ENCODE measurements around the gene NUP133. TPM values are rescaled to one million over a fixed set of nuclear protein-coding genes. Genes with fewer than 3 reads are reported as not detected.
"Not testable (repeated sequence)": the region's sequence is repeated elsewhere in the genome, so short reads cannot be mapped to it uniquely, and the experiment has no call there.

The NUP133 gene
- total RNA-seq, 1 donor from 2014 or later = 47.9 TPM

DNA sequence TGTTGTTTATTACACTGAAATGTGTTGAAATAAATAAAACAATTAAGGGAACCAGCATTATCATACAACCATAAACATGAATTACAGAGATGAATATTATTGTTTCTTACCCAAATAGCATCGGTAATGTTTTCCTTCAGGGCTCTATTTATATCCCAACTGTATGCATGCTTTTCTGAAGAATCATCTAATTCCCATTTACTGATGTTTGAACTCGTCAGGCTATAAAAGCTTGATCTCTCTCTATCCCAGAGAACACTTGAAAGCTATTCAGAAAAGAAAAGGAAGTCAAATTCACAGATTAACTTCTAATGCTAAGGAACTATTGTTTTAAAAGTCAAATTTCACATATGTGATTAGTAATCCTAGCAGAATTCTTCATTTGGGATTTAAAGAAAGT, 12.4 kb downstream of the NUP133 start:
- H3K9me3 Mint-ChIP-seq = no peaks in the 10 kb centered on the region
- H3K36me3 Mint-ChIP-seq (ENCODE audit: low read depth) = peaks cover 44% of the 10 kb centered on the region
- no peaks in the 10 kb centered on the region for H3K4me1 Mint-ChIP-seq (ENCODE audit: low read depth)
- H3K27ac Mint-ChIP-seq = no peak overlapping the region
- DNase-seq (ENCODE audit: low spot score) = no peak
- no peak overlapping the region for H3K4me3 Mint-ChIP-seq
- intact Hi-C loops (cut with micrococcal nuclease) = no loop called here
- H3K27me3 Mint-ChIP-seq (ENCODE audit: insufficient read depth) = no peaks in the 10 kb centered on the region

DNA sequence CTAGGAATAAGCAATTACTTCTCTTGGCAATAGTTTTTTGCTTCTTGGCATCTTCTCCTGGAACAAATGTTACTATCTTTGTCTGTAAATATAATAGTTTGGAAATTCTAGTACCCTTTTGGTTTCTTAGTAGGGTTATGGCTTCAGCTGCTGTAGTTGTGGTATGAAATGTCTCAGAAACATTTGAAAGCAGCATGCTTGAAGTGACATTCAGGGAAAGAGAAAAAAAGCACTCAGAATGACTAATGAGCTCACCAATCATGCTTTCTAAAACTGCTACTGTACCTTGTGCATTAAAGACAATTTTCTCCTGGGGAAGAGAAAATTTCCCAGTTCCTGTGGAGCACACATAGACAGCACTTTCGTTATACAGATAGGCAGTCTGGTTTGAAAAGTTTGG, 21.0 kb downstream of the NUP133 start:
- Mint-ChIP-seq H3K36me3 (ENCODE audit: low read depth) (peaks cover 40% of the 10 kb centered on the region), H3K27ac (no peak overlapping the region), H3K27me3 (ENCODE audit: insufficient read depth) (no peaks in the 10 kb centered on the region), H3K4me3 (no peak overlapping the region), H3K4me1 (ENCODE audit: low read depth) (no peaks in the 10 kb centered on the region), H3K9me3 (no peaks in the 10 kb centered on the region)
- intact Hi-C loops (cut with micrococcal nuclease) = no loop called here
- DNase-seq (ENCODE audit: low spot score) = no peak

DNA sequence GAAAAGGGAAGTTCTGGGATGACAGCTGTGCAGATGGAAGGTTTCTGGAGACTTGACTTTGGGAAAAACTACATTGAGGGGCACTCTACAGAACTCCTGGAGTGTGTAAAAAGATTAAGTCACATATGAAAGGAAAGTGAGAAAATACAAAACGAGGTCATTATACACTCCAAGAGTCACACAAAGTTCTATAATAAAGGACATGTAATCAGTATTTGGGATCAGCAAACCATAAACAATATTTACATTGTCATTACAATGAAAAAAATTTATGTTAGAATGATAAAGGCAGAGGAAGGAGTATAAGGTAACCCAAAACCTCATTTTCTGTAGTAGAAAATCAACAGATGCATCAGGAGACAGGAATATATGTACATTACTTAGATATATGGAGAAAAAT, 22.8 kb downstream of the NUP133 start:
- Mint-ChIP-seq H3K9me3 (no peaks in the 10 kb centered on the region), H3K4me1 (ENCODE audit: low read depth) (no peaks in the 10 kb centered on the region), H3K36me3 (ENCODE audit: low read depth) (peaks cover 40% of the 10 kb centered on the region), H3K4me3 (no peak overlapping the region), H3K27me3 (ENCODE audit: insufficient read depth) (no peaks in the 10 kb centered on the region), H3K27ac (no peak overlapping the region)
- intact Hi-C loops (cut with micrococcal nuclease) = no loop called here
- DNase-seq (ENCODE audit: low spot score) = no peak

DNA sequence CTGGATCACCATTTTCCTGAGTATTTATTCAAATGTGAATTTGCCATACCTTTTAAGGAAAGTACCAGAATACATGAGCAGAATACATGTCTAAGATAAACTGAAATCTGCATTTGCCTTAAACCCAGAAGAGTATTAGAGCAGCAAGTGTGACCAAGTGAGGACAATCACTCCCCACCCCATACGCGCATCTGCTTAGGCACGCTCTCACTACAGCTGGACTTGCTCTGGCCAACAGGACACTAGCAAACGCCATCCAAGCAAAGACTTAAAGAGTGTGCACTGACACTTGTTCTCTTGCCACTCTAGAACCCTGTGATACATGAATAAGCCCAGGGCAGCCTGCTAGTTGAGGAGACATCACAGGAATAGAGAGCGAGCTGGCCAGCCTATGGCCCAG, 25.6 kb downstream of the NUP133 start:
- H3K27ac Mint-ChIP-seq = no peak overlapping the region
- no peak overlapping the region for H3K4me3 Mint-ChIP-seq
- H3K36me3 Mint-ChIP-seq (ENCODE audit: low read depth) = peaks cover 47% of the 10 kb centered on the region
- H3K9me3 Mint-ChIP-seq = no peaks in the 10 kb centered on the region
- peaks cover 17% of the 10 kb centered on the region for H3K4me1 Mint-ChIP-seq (ENCODE audit: low read depth)
- no peak for DNase-seq (ENCODE audit: low spot score)
- intact Hi-C loops (cut with micrococcal nuclease) = loop anchor here (1.0 to 5.0 kb wide), 3 partner anchors 210 to 818 kb away; partner anchors contain the start of gene RAB4A
- H3K27me3 Mint-ChIP-seq (ENCODE audit: insufficient read depth) = no peaks in the 10 kb centered on the region

DNA sequence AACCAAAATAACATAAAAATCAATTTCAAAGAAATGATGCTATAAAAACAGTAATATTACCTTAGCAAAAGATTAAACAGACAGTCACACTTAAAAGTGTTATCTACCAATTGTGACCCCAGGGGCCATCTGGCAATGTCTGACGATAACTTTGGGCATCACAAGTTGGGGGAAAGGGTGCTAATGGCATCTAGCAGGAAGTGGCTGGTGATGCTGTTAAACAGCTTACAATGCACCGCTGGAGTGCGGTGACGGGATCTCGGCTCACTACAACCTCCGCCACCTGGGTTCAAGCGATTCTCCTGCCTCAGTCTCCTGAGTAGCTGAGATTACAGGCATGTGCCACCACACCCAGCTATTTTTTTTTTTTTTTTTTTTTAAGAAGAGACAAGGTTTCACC, 27.6 kb downstream of the NUP133 start:
- peaks cover 47% of the 10 kb centered on the region for H3K36me3 Mint-ChIP-seq (ENCODE audit: low read depth)
- no peak for DNase-seq (ENCODE audit: low spot score)
- no peak overlapping the region for H3K27ac Mint-ChIP-seq
- peaks cover 17% of the 10 kb centered on the region for H3K4me1 Mint-ChIP-seq (ENCODE audit: low read depth)
- no peaks in the 10 kb centered on the region for H3K27me3 Mint-ChIP-seq (ENCODE audit: insufficient read depth)
- intact Hi-C loops (cut with micrococcal nuclease) = loop anchor here (5.0 kb wide), 1 partner anchor 208 kb away; the partner anchor contains the start of gene RAB4A
- H3K4me3 Mint-ChIP-seq = no peak overlapping the region
- no peaks in the 10 kb centered on the region for H3K9me3 Mint-ChIP-seq

DNA sequence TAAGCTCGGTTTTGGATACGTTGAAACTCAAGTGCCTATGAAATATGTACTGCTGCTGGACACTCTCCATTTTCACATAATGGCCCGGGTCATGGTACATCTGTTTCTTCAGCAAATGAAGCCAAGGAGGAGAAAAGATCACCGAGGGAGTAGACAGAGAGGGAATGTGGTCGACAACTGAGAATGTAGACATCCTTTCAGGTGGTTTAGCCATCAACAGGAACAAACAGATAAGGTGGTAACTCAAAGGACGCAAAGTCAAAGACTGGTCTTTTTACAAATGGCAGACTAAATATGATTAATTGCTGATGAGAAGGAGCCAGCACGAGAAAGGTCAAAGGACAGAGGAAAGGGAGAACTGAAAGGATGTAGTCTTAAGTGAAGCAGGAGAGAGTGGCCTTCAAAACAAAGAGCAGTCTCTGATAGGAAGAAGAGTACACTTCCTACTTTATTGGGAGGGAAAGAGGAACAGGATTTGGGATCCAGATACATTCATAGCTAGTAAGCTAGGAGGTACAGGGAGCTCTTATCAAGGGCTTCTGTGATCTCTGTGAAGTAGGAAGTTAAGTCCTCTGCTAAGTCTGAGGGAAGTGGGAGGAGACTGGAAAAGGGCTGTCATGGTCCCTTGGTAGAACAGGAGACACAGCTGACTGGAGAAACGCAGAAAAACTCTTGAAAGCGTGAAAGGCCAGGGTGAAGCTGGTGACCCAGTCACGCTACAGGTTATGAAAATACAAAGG, 28.3 kb downstream of the NUP133 start:
- intact Hi-C loops (cut with micrococcal nuclease) = loop anchor here (5.0 kb wide), 1 partner anchor 208 kb away; the partner anchor contains the start of gene RAB4A
- H3K27me3 Mint-ChIP-seq (ENCODE audit: insufficient read depth) = no peaks in the 10 kb centered on the region
- no peaks in the 10 kb centered on the region for H3K9me3 Mint-ChIP-seq
- peaks cover 17% of the 10 kb centered on the region for H3K4me1 Mint-ChIP-seq (ENCODE audit: low read depth)
- H3K27ac Mint-ChIP-seq = no peak overlapping the region
- no peak for DNase-seq (ENCODE audit: low spot score)
- peaks cover 46% of the 10 kb centered on the region for H3K36me3 Mint-ChIP-seq (ENCODE audit: low read depth)
- no peak overlapping the region for H3K4me3 Mint-ChIP-seq

DNA sequence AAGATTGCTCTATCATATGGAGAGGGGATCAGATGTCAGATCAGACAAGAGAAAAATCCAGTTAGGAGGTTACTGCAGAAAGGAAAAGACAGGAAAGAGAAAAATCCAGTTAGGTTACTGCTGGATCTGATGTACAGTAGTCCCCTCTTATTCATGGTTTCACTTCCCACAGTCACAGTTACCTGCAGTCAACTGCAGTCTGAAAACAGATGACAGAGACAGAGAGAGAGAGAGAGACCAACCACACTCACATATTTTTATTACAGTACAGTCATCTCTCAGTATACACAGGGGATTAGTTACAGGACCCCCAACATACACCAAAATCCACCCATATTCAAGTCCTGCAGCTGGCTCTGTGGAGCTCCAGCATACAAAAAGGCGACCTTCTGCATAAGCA, 29.3 kb downstream of the NUP133 start:
- H3K4me1 Mint-ChIP-seq (ENCODE audit: low read depth) = peaks cover 17% of the 10 kb centered on the region
- no peaks in the 10 kb centered on the region for H3K9me3 Mint-ChIP-seq
- H3K4me3 Mint-ChIP-seq = no peak overlapping the region
- H3K27ac Mint-ChIP-seq = no peak overlapping the region
- no peaks in the 10 kb centered on the region for H3K27me3 Mint-ChIP-seq (ENCODE audit: insufficient read depth)
- intact Hi-C loops (cut with micrococcal nuclease) = no loop called here
- peaks cover 50% of the 10 kb centered on the region for H3K36me3 Mint-ChIP-seq (ENCODE audit: low read depth)
- no peak for DNase-seq (ENCODE audit: low spot score)

DNA sequence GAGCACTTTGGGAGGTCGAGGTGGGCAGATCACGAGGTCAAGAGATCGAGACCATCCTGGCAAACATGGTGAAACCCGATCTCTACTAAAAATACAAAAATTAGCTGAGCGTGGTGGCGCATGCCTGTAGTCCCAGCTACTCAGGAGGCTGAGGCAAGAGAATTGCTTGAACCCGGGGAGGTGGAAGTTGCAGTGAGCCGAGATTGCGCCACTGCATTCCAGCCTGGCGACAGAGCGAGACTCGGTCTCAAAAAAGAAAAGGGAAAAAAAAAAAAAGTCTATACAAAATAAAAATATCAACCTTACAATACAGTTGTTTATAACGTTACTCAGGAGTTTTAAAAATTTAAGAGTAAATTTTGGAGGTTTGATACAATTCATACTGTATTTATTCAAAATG, 32.3 kb downstream of the NUP133 start:
- Mint-ChIP-seq H3K36me3 (ENCODE audit: low read depth) (peaks cover 47% of the 10 kb centered on the region), H3K4me1 (ENCODE audit: low read depth) (peaks cover 17% of the 10 kb centered on the region)
- intact Hi-C loops (cut with micrococcal nuclease); H3K27ac Mint-ChIP-seq; H3K4me3 Mint-ChIP-seq; H3K27me3 Mint-ChIP-seq (ENCODE audit: insufficient read depth); H3K9me3 Mint-ChIP-seq; DNase-seq (ENCODE audit: low spot score): not testable (repeated sequence)

DNA sequence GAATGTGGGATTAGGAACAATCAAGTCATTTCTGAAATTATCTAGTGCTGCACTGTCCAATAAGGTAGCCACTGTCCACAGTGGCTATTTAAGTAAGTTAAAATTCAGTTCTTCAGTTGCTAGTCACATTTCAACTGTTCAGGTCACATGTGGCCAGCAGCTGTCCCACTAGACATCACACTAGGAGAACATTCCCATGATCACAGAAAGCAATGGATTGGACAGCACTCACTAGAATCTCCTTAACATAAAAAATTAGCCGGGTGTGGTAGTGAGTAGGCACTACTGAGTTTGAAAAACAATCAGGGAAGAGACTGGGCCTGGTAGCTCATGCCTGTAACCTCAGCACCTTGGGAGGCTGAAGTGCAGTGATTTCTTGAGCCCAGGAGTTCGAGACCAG, 33.6 kb downstream of the NUP133 start:
- Mint-ChIP-seq H3K4me1 (ENCODE audit: low read depth) (peaks cover 9% of the 10 kb centered on the region), H3K27ac (no peak overlapping the region), H3K4me3 (no peak overlapping the region), H3K27me3 (ENCODE audit: insufficient read depth) (no peaks in the 10 kb centered on the region), H3K9me3 (no peaks in the 10 kb centered on the region), H3K36me3 (ENCODE audit: low read depth) (peaks cover 47% of the 10 kb centered on the region)
- no peak for DNase-seq (ENCODE audit: low spot score)
- intact Hi-C loops (cut with micrococcal nuclease) = no loop called here

DNA sequence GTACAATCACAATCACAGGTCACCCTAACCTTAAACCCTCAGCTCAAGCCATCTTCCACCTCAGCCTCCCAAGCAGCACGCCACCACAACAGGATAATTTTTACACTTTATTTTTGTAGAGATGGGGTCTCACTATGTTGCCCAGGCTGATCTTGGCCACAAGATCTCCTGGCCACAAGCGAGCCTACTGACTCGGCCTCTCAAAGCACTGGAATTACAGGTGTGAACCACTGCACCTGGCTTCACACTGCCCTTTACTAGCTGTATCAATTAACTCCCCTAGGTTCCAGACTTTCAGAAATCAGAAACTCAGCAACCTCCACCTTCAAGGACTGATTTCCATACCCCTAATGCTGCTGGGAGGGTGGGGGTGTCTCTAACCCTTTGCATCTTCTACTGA, 37.0 kb downstream of the NUP133 start:
- peaks cover 3% of the 10 kb centered on the region for H3K4me1 Mint-ChIP-seq (ENCODE audit: low read depth)
- no peaks in the 10 kb centered on the region for H3K27me3 Mint-ChIP-seq (ENCODE audit: insufficient read depth)
- H3K36me3 Mint-ChIP-seq (ENCODE audit: low read depth) = peaks cover 38% of the 10 kb centered on the region
- H3K4me3 Mint-ChIP-seq = no peak overlapping the region
- intact Hi-C loops (cut with micrococcal nuclease) = no loop called here
- DNase-seq (ENCODE audit: low spot score) = no peak
- no peak overlapping the region for H3K27ac Mint-ChIP-seq
- H3K9me3 Mint-ChIP-seq = no peaks in the 10 kb centered on the region

DNA sequence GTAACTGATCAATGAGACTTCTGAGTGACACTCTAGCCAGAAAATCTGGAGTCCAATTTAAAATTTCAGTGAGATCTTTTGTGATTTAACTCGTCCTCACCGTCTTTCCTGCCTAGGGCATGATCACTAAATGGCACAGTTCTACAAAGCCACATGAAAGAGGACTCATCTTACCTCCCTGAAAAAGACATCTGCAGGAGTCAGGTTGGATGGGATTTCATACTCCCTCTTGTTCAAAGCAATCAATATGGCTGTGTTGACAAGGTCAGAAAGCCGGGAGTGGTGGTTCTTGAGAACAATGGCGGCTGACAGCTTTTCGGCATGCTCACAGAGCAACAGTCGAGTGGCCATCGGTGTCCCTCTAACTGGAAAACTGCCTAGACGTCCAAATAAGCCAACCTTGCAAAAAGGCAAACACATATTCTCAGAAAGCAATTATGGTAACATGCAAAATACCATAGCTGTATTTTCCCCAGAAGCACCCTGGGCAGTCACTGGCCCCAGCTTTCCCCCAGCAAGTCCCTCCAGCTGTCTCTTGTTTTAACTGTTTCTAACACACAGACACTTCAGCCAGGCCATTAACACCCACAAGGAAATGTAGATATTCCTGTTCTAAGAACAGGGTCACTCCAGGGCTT, 37.6 kb downstream of the NUP133 start:
- Mint-ChIP-seq H3K27ac (no peak overlapping the region), H3K36me3 (ENCODE audit: low read depth) (peaks cover 35% of the 10 kb centered on the region), H3K4me1 (ENCODE audit: low read depth) (peaks cover 3% of the 10 kb centered on the region), H3K4me3 (no peak overlapping the region), H3K27me3 (ENCODE audit: insufficient read depth) (no peaks in the 10 kb centered on the region), H3K9me3 (no peaks in the 10 kb centered on the region)
- intact Hi-C loops (cut with micrococcal nuclease) = no loop called here
- no peak for DNase-seq (ENCODE audit: low spot score)

DNA sequence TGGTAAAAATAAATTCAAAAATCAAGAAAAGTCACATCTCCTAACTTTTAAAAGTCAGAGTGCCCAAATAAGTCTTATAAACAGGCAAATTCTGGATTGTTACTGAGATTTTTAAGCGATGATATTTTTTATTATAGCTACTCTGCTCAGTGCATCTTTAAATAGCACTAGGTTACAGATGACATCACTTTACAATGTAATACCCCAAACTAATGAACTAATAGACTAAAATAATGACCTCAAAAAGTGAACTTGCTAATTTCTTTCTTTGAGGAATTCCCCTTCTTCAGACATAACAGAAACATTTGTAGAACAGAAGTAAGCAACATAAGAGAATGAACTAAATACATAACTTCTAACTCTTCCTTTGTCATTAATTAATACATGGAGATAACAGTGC, 41.3 kb downstream of the NUP133 start:
- no peaks in the 10 kb centered on the region for H3K9me3 Mint-ChIP-seq
- H3K4me3 Mint-ChIP-seq = no peak overlapping the region
- peaks cover 38% of the 10 kb centered on the region for H3K36me3 Mint-ChIP-seq (ENCODE audit: low read depth)

DNA sequence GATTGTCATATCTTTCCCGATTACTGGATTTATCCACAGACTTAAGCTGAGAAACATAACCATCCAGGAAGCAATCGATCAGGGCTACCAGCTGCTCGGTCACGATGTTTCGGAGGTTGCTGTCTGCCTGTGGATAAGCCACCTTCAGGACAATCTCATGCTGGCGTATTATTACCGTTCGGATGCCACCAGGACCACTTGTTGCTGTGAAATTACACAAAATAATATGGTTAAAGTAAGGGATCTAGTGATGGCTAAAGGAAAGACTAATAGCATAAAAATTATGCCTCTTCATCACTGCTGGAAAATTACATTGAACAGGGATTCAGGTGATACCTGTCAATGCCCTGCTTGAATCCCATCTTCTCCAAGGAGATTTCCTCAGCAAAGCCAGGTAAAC, 43.5 kb downstream of the NUP133 start:
- no peak overlapping the region for H3K27ac Mint-ChIP-seq
- peaks cover 37% of the 10 kb centered on the region for H3K36me3 Mint-ChIP-seq (ENCODE audit: low read depth)
- no peaks in the 10 kb centered on the region for H3K27me3 Mint-ChIP-seq (ENCODE audit: insufficient read depth)
- H3K9me3 Mint-ChIP-seq = no peaks in the 10 kb centered on the region
- H3K4me3 Mint-ChIP-seq = no peak overlapping the region
- intact Hi-C loops (cut with micrococcal nuclease) = no loop called here
- H3K4me1 Mint-ChIP-seq (ENCODE audit: low read depth) = peaks cover 3% of the 10 kb centered on the region
- no peak for DNase-seq (ENCODE audit: low spot score)

More for the DNA sequence above, 41.3 kb downstream of the NUP133 start:
- intact Hi-C loops (cut with micrococcal nuclease) = no loop called here
- Mint-ChIP-seq H3K27ac (no peak overlapping the region), H3K4me1 (ENCODE audit: low read depth) (peaks cover 3% of the 10 kb centered on the region), H3K27me3 (ENCODE audit: insufficient read depth) (no peaks in the 10 kb centered on the region)
- no peak for DNase-seq (ENCODE audit: low spot score)
